ENCODE data around the gene RIT2. TPM values are rescaled to one million over a fixed set of nuclear protein-coding genes. Genes with fewer than 3 reads are reported as not detected.

The RIT2 gene
- total and polyA plus RNA-seq, 4 experiments from 2014 or later, result not detected

DNA sequence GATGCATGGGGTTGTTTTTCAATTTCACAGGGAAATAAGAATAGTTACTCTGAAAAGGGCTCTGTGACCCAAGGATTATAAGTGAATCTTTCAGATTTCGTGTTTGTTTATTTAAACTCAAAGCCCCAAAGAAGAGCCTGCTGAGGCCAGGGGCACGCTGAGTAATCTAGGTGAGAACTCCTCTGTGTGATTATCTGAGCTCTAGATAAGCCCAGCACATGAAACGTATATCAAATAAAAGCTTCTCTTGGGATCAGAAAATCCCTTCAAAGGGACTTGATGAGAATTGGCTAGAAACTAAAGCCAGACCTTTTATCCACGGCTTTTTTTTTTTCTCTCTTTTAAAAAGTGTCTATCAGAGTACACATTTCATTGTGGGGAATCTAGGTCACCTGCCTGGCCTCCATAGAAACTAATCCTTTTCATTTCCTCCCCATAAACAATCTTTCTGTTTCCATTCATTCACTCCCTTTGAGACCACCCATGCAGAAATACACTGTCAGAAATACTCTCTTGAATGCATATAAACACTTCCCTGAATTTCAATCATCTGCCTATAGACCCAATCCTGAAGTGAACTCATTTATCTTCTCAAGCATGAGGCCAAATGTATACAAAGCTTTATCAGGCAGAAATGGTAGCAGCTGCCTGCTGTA lies 137.4 kb downstream of the RIT2 start:
- Histone ChIP-seq H3K4me1 (ENCODE audit: insufficient read depth, low read length) (no peaks in the 10 kb centered on the region), H3K27me3 (ENCODE audit: insufficient read depth, low read length) (no peaks in the 10 kb centered on the region), H3K4me3 (ENCODE audit: low read length in 2 of 2) (no peak overlapping the region), H3K27ac (ENCODE audit: low read depth, low read length) (no peak overlapping the region), H3K36me3 (ENCODE audit: insufficient read depth, low read length) (no peaks in the 10 kb centered on the region), H3K9me3 (ENCODE audit: control insufficient read depth in 1 of 2, low read length in 2 of 2) (no peaks in the 10 kb centered on the region)
- intact Hi-C loops (cut with micrococcal nuclease), result no loop called here
- peaks cover 3 to 37% (median 10%) of the 10 kb centered on the region in 8 donors for H3K9me3 Mint-ChIP-seq
- ChIA-PET POLR2A (ENCODE audit: partially characterized antibody) (no interaction called here), CTCF (ENCODE audit: partially characterized antibody) (no interaction called here)
- H3K27me3 Mint-ChIP-seq, result no peaks in the 10 kb centered on the region
- no peaks in the 10 kb centered on the region for H3K36me3 Mint-ChIP-seq
- H3K4me3 Mint-ChIP-seq, result no peak overlapping the region
- DNase-seq, result no peak
- H3K27ac Mint-ChIP-seq, result no peak overlapping the region
- H3K4me1 Mint-ChIP-seq, result no peaks in the 10 kb centered on the region

GRCh38 chr18:42976869-42977590 lies 138.5 kb downstream of the RIT2 start:
- intact Hi-C loops (cut with micrococcal nuclease), result no loop called here
- Mint-ChIP-seq H3K4me3 (no peak overlapping the region), H3K27ac (no peak overlapping the region)

GRCh38 chr18:42969366-42969765 lies 146.1 kb downstream of the RIT2 start:
- H3K9me3 ChIP-seq (ENCODE audit: control insufficient read depth in 1 of 2, low read length in 2 of 2), result no peaks in the 10 kb centered on the region
- no peak overlapping the region for H3K27ac ChIP-seq (ENCODE audit: low read depth, low read length)
- DNase-seq, result no peak
- no peak overlapping the region for H3K4me3 Mint-ChIP-seq
- no peaks in the 10 kb centered on the region for H3K27me3 Mint-ChIP-seq
- POLR2A ChIA-PET (ENCODE audit: partially characterized antibody), result no interaction called here
- CTCF ChIA-PET (ENCODE audit: partially characterized antibody), result no interaction called here
- no peaks in the 10 kb centered on the region for H3K36me3 ChIP-seq (ENCODE audit: insufficient read depth, low read length)
- no peak overlapping the region for H3K4me3 ChIP-seq (ENCODE audit: low read length in 2 of 2)
- no peaks in the 10 kb centered on the region for H3K36me3 Mint-ChIP-seq
- no peaks in the 10 kb centered on the region for H3K4me1 ChIP-seq (ENCODE audit: insufficient read depth, low read length)
- peaks cover 0 to 11% (median 3%) of the 10 kb centered on the region in 8 donors for H3K9me3 Mint-ChIP-seq
- intact Hi-C loops (cut with micrococcal nuclease), result no loop called here
- no peaks in the 10 kb centered on the region for H3K27me3 ChIP-seq (ENCODE audit: insufficient read depth, low read length)
- no peaks in the 10 kb centered on the region for H3K4me1 Mint-ChIP-seq
- no peak overlapping the region for H3K27ac Mint-ChIP-seq

More at GRCh38 chr18:42976869-42977590, 138.5 kb downstream of the RIT2 start:
- Histone ChIP-seq H3K36me3 (ENCODE audit: insufficient read depth, low read length) (no peaks in the 10 kb centered on the region), H3K4me1 (ENCODE audit: insufficient read depth, low read length) (no peaks in the 10 kb centered on the region), H3K27me3 (ENCODE audit: insufficient read depth, low read length) (no peaks in the 10 kb centered on the region), H3K9me3 (ENCODE audit: control insufficient read depth in 1 of 2, low read length in 2 of 2) (no peaks in the 10 kb centered on the region), H3K4me3 (ENCODE audit: low read length in 2 of 2) (no peak overlapping the region), H3K27ac (ENCODE audit: low read depth, low read length) (no peak overlapping the region)
- no peaks in the 10 kb centered on the region for H3K27me3 Mint-ChIP-seq
- no peaks in the 10 kb centered on the region for H3K4me1 Mint-ChIP-seq
- no peak for DNase-seq
- ChIA-PET CTCF (ENCODE audit: partially characterized antibody) (no interaction called here), POLR2A (ENCODE audit: partially characterized antibody) (no interaction called here)
- peaks cover 3 to 33% (median 10%) of the 10 kb centered on the region in 8 donors for H3K9me3 Mint-ChIP-seq
- H3K36me3 Mint-ChIP-seq, result no peaks in the 10 kb centered on the region

- H3K4me1 Mint-ChIP-seq, result no peaks in the 10 kb centered on the region
- DNase-seq, result no peak
- H3K27me3 Mint-ChIP-seq, result no peaks in the 10 kb centered on the region
- peaks cover 0 to 19% (median 7%) of the 10 kb centered on the region in 8 donors for H3K9me3 Mint-ChIP-seq
- H3K9me3 ChIP-seq (ENCODE audit: control insufficient read depth in 1 of 2, low read length in 2 of 2), result no peaks in the 10 kb centered on the region
- no peaks in the 10 kb centered on the region for H3K27me3 ChIP-seq (ENCODE audit: insufficient read depth, low read length)
- no peaks in the 10 kb centered on the region for H3K36me3 ChIP-seq (ENCODE audit: insufficient read depth, low read length)
- H3K4me3 ChIP-seq (ENCODE audit: low read length in 2 of 2), result no peak overlapping the region
- H3K4me3 Mint-ChIP-seq, result no peak overlapping the region
- no peaks in the 10 kb centered on the region for H3K36me3 Mint-ChIP-seq
- no peak overlapping the region for H3K27ac Mint-ChIP-seq
- ChIA-PET CTCF (ENCODE audit: partially characterized antibody) (no interaction called here), POLR2A (ENCODE audit: partially characterized antibody) (no interaction called here)
- intact Hi-C loops (cut with micrococcal nuclease), result no loop called here
- no peak overlapping the region for H3K27ac ChIP-seq (ENCODE audit: low read depth, low read length)
- H3K4me1 ChIP-seq (ENCODE audit: insufficient read depth, low read length), result no peaks in the 10 kb centered on the region
Observed at GRCh38 chr18:42961298-42961697, 154.2 kb downstream of the RIT2 start.

- ChIA-PET POLR2A (ENCODE audit: partially characterized antibody) (no interaction called here), CTCF (ENCODE audit: partially characterized antibody) (no interaction called here)
- Mint-ChIP-seq H3K27me3 (no peaks in the 10 kb centered on the region), H3K36me3 (no peaks in the 10 kb centered on the region), H3K4me3 (no peak overlapping the region), H3K9me3 (peaks cover 0 to 23% (median 5%) of the 10 kb centered on the region in 8 donors), H3K4me1 (no peaks in the 10 kb centered on the region), H3K27ac (no peak overlapping the region)
- H3K27me3 ChIP-seq (ENCODE audit: insufficient read depth, low read length), result no peaks in the 10 kb centered on the region
- intact Hi-C loops (cut with micrococcal nuclease), result no loop called here
- H3K36me3 ChIP-seq (ENCODE audit: insufficient read depth, low read length), result no peaks in the 10 kb centered on the region
- no peak for DNase-seq
- H3K9me3 ChIP-seq (ENCODE audit: control insufficient read depth in 1 of 2, low read length in 2 of 2), result no peaks in the 10 kb centered on the region
- H3K4me3 ChIP-seq (ENCODE audit: low read length in 2 of 2), result no peak overlapping the region
- no peak overlapping the region for H3K27ac ChIP-seq (ENCODE audit: low read depth, low read length)
- no peaks in the 10 kb centered on the region for H3K4me1 ChIP-seq (ENCODE audit: insufficient read depth, low read length)
Observed at GRCh38 chr18:42959528-42959927, 156.0 kb downstream of the RIT2 start.

DNA sequence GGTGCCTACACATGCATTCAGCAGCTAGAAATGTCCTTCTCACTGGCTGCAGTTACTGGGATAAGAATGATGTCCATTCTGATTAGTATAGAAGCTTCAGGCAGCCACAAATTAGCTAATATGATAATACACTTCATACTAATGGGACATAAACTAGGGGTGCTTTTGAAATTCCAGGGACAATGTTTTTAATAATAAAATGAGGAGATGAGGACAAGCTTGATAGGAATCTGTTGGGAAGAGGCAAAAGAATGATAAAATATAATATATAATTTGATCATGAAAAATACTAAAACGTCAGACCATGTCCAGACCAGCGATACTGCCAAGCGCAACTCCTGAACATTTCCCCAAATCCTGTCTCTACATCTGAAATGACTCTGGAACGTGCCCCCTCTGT lies 157.1 kb downstream of the RIT2 start:
- POLR2A ChIA-PET (ENCODE audit: partially characterized antibody), result no interaction called here

DNA sequence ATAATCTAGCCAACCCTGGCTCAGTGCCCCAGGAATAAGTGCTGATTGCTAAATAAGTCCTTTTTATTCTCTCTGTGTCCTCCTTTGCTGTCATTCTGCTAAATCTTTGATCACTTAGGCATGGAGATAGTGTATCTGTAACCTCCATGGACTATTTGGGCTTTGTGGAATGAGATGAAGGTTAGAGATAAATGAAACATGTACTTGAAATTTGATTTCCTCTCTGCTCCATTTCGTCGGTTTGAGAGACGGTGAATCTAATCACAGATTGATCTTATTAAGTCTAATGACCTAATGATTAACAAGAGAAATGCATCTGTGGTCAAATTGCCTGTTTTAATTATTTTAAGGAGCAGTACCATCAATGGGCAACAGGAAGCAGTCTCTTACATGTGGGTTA lies 159.2 kb downstream of the RIT2 start:
- Histone ChIP-seq H3K4me1 (ENCODE audit: insufficient read depth, low read length) (no peaks in the 10 kb centered on the region), H3K4me3 (ENCODE audit: low read length in 2 of 2) (no peak overlapping the region), H3K27me3 (ENCODE audit: insufficient read depth, low read length) (no peaks in the 10 kb centered on the region), H3K36me3 (ENCODE audit: insufficient read depth, low read length) (no peaks in the 10 kb centered on the region), H3K9me3 (ENCODE audit: control insufficient read depth in 1 of 2, low read length in 2 of 2) (no peaks in the 10 kb centered on the region), H3K27ac (ENCODE audit: low read depth, low read length) (no peak overlapping the region)
- Mint-ChIP-seq H3K27ac (no peak overlapping the region), H3K27me3 (no peaks in the 10 kb centered on the region), H3K4me1 (no peaks in the 10 kb centered on the region), H3K9me3 (peaks cover 2 to 22% (median 8%) of the 10 kb centered on the region in 8 donors), H3K4me3 (no peak overlapping the region), H3K36me3 (no peaks in the 10 kb centered on the region)
- CTCF ChIA-PET (ENCODE audit: partially characterized antibody), result no interaction called here
- no peak for DNase-seq
- POLR2A ChIA-PET (ENCODE audit: partially characterized antibody), result no interaction called here
- intact Hi-C loops (cut with micrococcal nuclease), result no loop called here

More for the DNA sequence above, 157.1 kb downstream of the RIT2 start:
- Histone ChIP-seq H3K27me3 (ENCODE audit: insufficient read depth, low read length) (no peaks in the 10 kb centered on the region), H3K27ac (ENCODE audit: low read depth, low read length) (no peak overlapping the region), H3K36me3 (ENCODE audit: insufficient read depth, low read length) (no peaks in the 10 kb centered on the region), H3K4me1 (ENCODE audit: insufficient read depth, low read length) (no peaks in the 10 kb centered on the region), H3K4me3 (ENCODE audit: low read length in 2 of 2) (no peak overlapping the region), H3K9me3 (ENCODE audit: control insufficient read depth in 1 of 2, low read length in 2 of 2) (no peaks in the 10 kb centered on the region)
- H3K27ac Mint-ChIP-seq, result no peak overlapping the region
- H3K9me3 Mint-ChIP-seq, result peaks cover 0 to 19% (median 5%) of the 10 kb centered on the region in 8 donors
- H3K36me3 Mint-ChIP-seq, result no peaks in the 10 kb centered on the region
- intact Hi-C loops (cut with micrococcal nuclease), result no loop called here
- DNase-seq, result no peak
- CTCF ChIA-PET (ENCODE audit: partially characterized antibody), result no interaction called here
- no peaks in the 10 kb centered on the region for H3K4me1 Mint-ChIP-seq
- H3K4me3 Mint-ChIP-seq, result no peak overlapping the region
- H3K27me3 Mint-ChIP-seq, result no peaks in the 10 kb centered on the region
